Esophagus muscularis mucosa (tissue), 3 donors: ENCODE measurements around the gene MUC16.

ENCODE experiments used
- POLR2A ChIP-seq: fragments of 450-650 bp; IDR thresholded peaks from one replicate; pipeline ENCODE4 v1.6.1; 2017; ENCODE audit warnings: antibody characterized with exemption, moderate library complexity, mild to moderate bottlenecking, low read depth
- POLR2AphosphoS5 ChIP-seq, 2 donors: sonication (generic); formaldehyde crosslinking; IDR thresholded peaks; one replicate each; pipeline ENCODE4 v1.6.1; 2017; ENCODE audit warnings: antibody characterized with exemption in 2 of 2
- TF ChIP-seq, protein P1 (sequence below), 3 experiments: fragments of 200-600 bp in 2 of 3; fragments of 450-650 bp in 1 of 3; sonication (generic) in 2 of 3; IDR thresholded peaks; one replicate each; pipeline ENCODE4 v1.5.1; 2017 to 2019; ENCODE audit warnings: antibody characterized with exemption in 3 of 3, mild to moderate bottlenecking in 2 of 3, moderate library complexity in 1 of 3

DNA sequence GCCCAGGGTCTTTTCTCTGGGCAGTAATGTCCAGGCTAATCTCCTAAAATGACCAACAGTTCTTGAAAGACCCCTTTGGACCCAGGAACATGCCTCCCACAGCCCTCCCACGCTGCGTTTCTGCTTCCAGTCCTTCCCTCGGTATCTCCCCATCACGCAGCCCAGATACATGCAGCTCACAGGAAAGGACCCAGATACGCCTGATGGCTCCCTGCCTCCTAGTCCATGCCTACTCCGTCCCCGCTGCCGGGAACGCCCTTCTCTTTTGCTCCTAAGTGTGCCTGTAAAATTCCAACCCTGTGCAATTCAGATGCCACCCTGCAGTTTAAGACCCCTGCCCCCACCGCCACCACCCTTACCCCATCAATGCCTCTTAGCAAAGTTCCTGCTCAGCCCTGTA, 778 bp downstream of the MUC16 start:
- no peak for TF ChIP-seq POLR2A
- TF ChIP-seq POLR2AphosphoS5 (IDR thresholded peaks at IDR 0.05), result no peak
- TF ChIP-seq, protein P1, sequence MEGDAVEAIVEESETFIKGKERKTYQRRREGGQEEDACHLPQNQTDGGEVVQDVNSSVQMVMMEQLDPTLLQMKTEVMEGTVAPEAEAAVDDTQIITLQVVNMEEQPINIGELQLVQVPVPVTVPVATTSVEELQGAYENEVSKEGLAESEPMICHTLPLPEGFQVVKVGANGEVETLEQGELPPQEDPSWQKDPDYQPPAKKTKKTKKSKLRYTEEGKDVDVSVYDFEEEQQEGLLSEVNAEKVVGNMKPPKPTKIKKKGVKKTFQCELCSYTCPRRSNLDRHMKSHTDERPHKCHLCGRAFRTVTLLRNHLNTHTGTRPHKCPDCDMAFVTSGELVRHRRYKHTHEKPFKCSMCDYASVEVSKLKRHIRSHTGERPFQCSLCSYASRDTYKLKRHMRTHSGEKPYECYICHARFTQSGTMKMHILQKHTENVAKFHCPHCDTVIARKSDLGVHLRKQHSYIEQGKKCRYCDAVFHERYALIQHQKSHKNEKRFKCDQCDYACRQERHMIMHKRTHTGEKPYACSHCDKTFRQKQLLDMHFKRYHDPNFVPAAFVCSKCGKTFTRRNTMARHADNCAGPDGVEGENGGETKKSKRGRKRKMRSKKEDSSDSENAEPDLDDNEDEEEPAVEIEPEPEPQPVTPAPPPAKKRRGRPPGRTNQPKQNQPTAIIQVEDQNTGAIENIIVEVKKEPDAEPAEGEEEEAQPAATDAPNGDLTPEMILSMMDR (IDR thresholded peaks at IDR 0.05), result no peak
